Endothelial cell of umbilical vein (primary cell): ENCODE measurements around the gene ERI2. TPM values are rescaled to one million over a fixed set of nuclear protein-coding genes. Genes with fewer than 3 reads are reported as not detected.

Experiments used
- BruUV-seq: library from RNA; stranded (reverse); fragments of 400-500 nt; replicated peaks from 2 replicates; lab custom pipeline; 2021; lab: Mats Ljungman, UMichigan
- CTCF ChIA-PET: fragments of 300-600, 350-600 bp; sonication (Branson Sonifier 250); formaldehyde crosslinking; loops from one replicate; lab custom pipeline; 2021; ENCODE audit warnings: antibody characterized with exemption, inconsistent platforms; lab: Charles Lee
- POLR2A ChIA-PET: fragments of 300-600, 350-600 bp; sonication (Branson Sonifier 250); formaldehyde crosslinking; loops from one replicate; lab custom pipeline; 2021; ENCODE audit warnings: antibody characterized with exemption, inconsistent platforms; lab: Charles Lee
- DNase-seq: peaks from one replicate; pipeline ENCODE4 v3.0.0-alpha.2; 2011; ENCODE audit warnings: low read depth, low spot score
- FAIRE-seq: peaks from 2 replicates; lab custom pipeline; 2011; peaks lifted over from hg19 to GRCh38; lab: Jason Lieb, UNC
- H2AFZ ChIP-seq: 2 replicates; pipeline ENCODE4 v1.6.0; 2012; ENCODE audit warnings: low read depth, low read length, control low read depth, inconsistent platforms
- H3K27ac ChIP-seq: 2 replicates; pipeline ENCODE4 v1.5.1; 2011; ENCODE audit warnings: low read depth, mild to moderate bottlenecking, control low read depth, low read length, moderate library complexity; ENCODE audit not compliant: insufficient read depth
- H3K27me3 ChIP-seq, 2 experiments: 2 replicates each; pipeline versions ENCODE4 v1.6.0 to v1.6.1; 2011; ENCODE audit warnings: low read length in 2 of 2, mixed read lengths in 1 of 2; ENCODE audit not compliant: control insufficient read depth in 2 of 2, insufficient read depth in 2 of 2
- H3K36me3 ChIP-seq, 2 experiments: 2 replicates in 1 of 2; 3 replicates in 1 of 2; pipeline ENCODE4 v1.5.1; 2011; ENCODE audit warnings: low read length in 2 of 2, mild to moderate bottlenecking in 1 of 2, moderate library complexity in 1 of 2; ENCODE audit not compliant: control insufficient read depth in 2 of 2, insufficient read depth in 2 of 2; ENCODE audit errors: extremely low read depth in 1 of 2
- H3K4me1 ChIP-seq: 3 replicates; pipeline ENCODE4 v1.5.1; 2011; ENCODE audit warnings: mild to moderate bottlenecking, low read length; ENCODE audit not compliant: control insufficient read depth, insufficient read depth; ENCODE audit errors: extremely low read depth
- H3K4me2 ChIP-seq: 2 replicates; pipeline ENCODE4 v1.6.1; 2011; ENCODE audit warnings: low read length, control low read depth, mixed read lengths; ENCODE audit not compliant: insufficient read depth
- H3K4me3 ChIP-seq, 3 experiments: fragments of 200-600 bp in 1 of 3; sonication (generic), shearing (Covaris generic) in 1 of 3; replicated peaks in 1 of 3; 2 replicates each; pipeline ENCODE4 v1.5.1; 2011 to 2016; ENCODE audit warnings: control low read depth in 3 of 3, low read length in 3 of 3, mild to moderate bottlenecking in 2 of 3, inconsistent platforms in 1 of 3, low read depth in 1 of 3, moderate library complexity in 1 of 3; ENCODE audit not compliant: insufficient read depth in 1 of 3
- H3K79me2 ChIP-seq: 2 replicates; pipeline ENCODE4 v1.6.0; 2012; ENCODE audit warnings: low read length, inconsistent platforms; ENCODE audit not compliant: control insufficient read depth, insufficient read depth
- H3K9ac ChIP-seq: replicated peaks from 2 replicates; pipeline ENCODE3; 2011; ENCODE audit warnings: low read length, control low read depth; ENCODE audit not compliant: insufficient read depth; ENCODE audit errors: extremely low read depth
- H3K9me1 ChIP-seq: replicated peaks from 3 replicates; pipeline ENCODE4 v1.6.0; 2011; ENCODE audit warnings: mild to moderate bottlenecking, low read length; ENCODE audit not compliant: control insufficient read depth, insufficient read depth; ENCODE audit errors: extremely low read depth
- H3K9me3 ChIP-seq: replicated peaks from 2 replicates; pipeline ENCODE4 v1.5.1; 2012; ENCODE audit warnings: low read length, inconsistent platforms; ENCODE audit not compliant: control insufficient read depth, insufficient read depth
- H4K20me1 ChIP-seq: replicated peaks from 2 replicates; pipeline ENCODE3; 2011; ENCODE audit warnings: mild to moderate bottlenecking, low read length; ENCODE audit not compliant: control insufficient read depth, insufficient read depth; ENCODE audit errors: extremely low read depth
- EZH2 ChIP-seq: IDR thresholded peaks from 2 replicates; pipeline ENCODE4 v1.6.1; 2012; ENCODE audit warnings: borderline replicate concordance, low read depth, mild to moderate bottlenecking, moderate library complexity, low read length, inconsistent platforms; ENCODE audit not compliant: severe bottlenecking
- GATA2 ChIP-seq: IDR thresholded peaks from 2 replicates; pipeline ENCODE4 v1.7.0; 2011; ENCODE audit warnings: low read depth, mild to moderate bottlenecking, moderate library complexity, mixed read lengths, low read length; ENCODE audit not compliant: insufficient read length, insufficient read depth
- JUN ChIP-seq: IDR thresholded peaks from 2 replicates; pipeline ENCODE4 v1.6.1; 2011; ENCODE audit warnings: borderline replicate concordance, low read depth; ENCODE audit not compliant: insufficient read length, insufficient read depth
- MYC ChIP-seq: IDR thresholded peaks from one replicate; pipeline ENCODE4 v1.6.1; 2011; ENCODE audit warnings: mild to moderate bottlenecking, low read depth, low read length
- POLR2AphosphoS5 ChIP-seq: IDR thresholded peaks from 2 replicates; pipeline ENCODE4 v1.6.1; 2012; ENCODE audit warnings: low read depth, mild to moderate bottlenecking, control low read depth, low read length, moderate library complexity; ENCODE audit not compliant: insufficient read depth
- dilution Hi-C: fragments of 300-500 bp; cut with MboI; formaldehyde crosslinking; loops from one replicate; pipeline ENCODE4 v1.15.0; 2019; ENCODE audit warnings: low sequenced_read_pairs; ENCODE audit not compliant: extremely low pct_ligation_motif_present
- intact Hi-C: fragments of 100-400 bp; cut with micrococcal nuclease; formaldehyde crosslinking; loops from one replicate; pipeline ENCODE4 v1.10.0; 2022
- polyA plus RNA-seq, 4 experiments: library from polyadenylated mRNA; depleted of rRNA in 3 of 4; stranded (reverse) in 3 of 4; unstranded in 1 of 4; fragments of >200 nt; gene quantifications; 2 replicates each; pipeline versions ENCODE4 v1.2.1 to v1.2.3, GENCODE V29; 2011 to 2012; ENCODE audit warnings: missing spikeins in 1 of 4
- total RNA-seq: library from RNA; stranded (reverse); gene quantifications from 2 replicates; pipeline ENCODE4 v1.2.3, GENCODE V29; 2021
- TF ChIP-seq, protein P1 (sequence below): IDR thresholded peaks from 2 replicates; pipeline ENCODE4 v1.6.1; 2011; ENCODE audit not compliant: insufficient read depth, insufficient read length

ERI2 gene
- total and polyA plus RNA-seq, 2 donors (not counting 3 experiments of a cell fraction or from before 2014, with no cell fraction given) = 6.6 to 8.9 TPM

DNA sequence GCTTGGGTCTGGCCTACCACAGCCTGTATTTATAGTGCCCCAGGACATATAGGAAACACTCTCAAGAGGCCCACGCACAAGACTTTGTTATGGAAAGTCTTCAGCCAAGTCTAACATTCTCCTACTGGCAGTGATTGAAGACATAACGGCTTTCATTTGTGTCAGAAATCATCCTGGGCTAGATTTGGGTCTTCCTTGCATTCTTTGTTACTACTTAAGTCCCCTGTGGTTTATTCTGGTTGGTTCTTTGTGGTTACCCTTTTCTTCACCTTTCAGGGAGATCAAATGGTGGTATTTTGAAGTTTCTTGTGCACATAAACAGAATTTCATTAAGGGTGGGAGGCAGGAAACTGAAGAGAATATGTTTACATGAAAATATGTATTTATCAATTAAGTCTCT is 37.8 kb upstream of the ERI2 start:
- H3K27me3 ChIP-seq = no peaks in the 10 kb centered on the region
- no peaks in the 10 kb centered on the region for H3K9me1 ChIP-seq
- no peaks in the 10 kb centered on the region for H4K20me1 ChIP-seq
- FAIRE-seq (no peak), DNase-seq (no peak)
- ChIA-PET CTCF (interaction anchor here (0.7 to 1.4 kb wide), 5 partner anchors 27 to 457 kb away, joined by 3 read pairs; partner anchors contain the start of genes ERI2 and REXO5), POLR2A (no interaction called here)
- intact Hi-C loops (no loop called here), dilution Hi-C loops (no loop called here)
- no peak overlapping the region for H3K4me2 ChIP-seq
- H3K79me2 ChIP-seq = no peaks in the 10 kb centered on the region
- H3K9ac ChIP-seq = no peak overlapping the region
- H3K4me1 ChIP-seq = peaks cover 6% of the 10 kb centered on the region
- no peak overlapping the region for H2AFZ ChIP-seq
- no peaks in the 10 kb centered on the region for H3K9me3 ChIP-seq
- H3K4me3 ChIP-seq = no peak overlapping the region
- no TSS peak for BruUV-seq
- H3K27ac ChIP-seq = no peak overlapping the region
- peaks cover 0 to 3% of the 10 kb centered on the region in 2 experiments for H3K36me3 ChIP-seq
- no peak for TF ChIP-seq EZH2
- no peak for TF ChIP-seq JUN
- no peak for TF ChIP-seq POLR2AphosphoS5
- TF ChIP-seq, protein P1, sequence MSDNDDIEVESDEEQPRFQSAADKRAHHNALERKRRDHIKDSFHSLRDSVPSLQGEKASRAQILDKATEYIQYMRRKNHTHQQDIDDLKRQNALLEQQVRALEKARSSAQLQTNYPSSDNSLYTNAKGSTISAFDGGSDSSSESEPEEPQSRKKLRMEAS = no peak
- TF ChIP-seq MYC = no peak

DNA sequence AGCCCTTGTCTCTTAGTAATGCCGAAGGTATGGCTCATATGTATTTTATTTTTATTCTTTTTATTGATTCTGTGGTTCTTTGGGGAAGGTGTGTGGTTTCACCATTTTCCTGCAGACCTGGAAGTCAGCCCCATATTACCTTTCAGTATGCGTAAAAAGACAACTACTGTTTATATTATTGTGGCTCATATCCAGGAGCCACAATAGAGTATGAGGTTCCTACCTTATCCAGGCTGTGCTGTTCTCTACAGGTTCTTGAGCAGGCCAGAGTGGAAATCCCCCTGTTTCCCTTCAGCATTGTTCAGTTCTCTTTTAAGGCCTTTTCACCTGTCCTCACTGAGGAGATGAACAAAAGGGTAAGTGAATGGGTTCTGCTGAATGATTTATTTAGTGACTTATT is 33.2 kb upstream of the ERI2 start:
- H3K27me3 ChIP-seq = no peaks in the 10 kb centered on the region
- H2AFZ ChIP-seq = no peak overlapping the region
- no peaks in the 10 kb centered on the region for H3K9me1 ChIP-seq
- peaks cover 0 to 6% of the 10 kb centered on the region in 2 experiments for H3K36me3 ChIP-seq
- CTCF ChIA-PET = no interaction called here
- H3K4me2 ChIP-seq = no peak overlapping the region
- no peaks in the 10 kb centered on the region for H3K79me2 ChIP-seq
- DNase-seq (no peak), FAIRE-seq (no peak)
- POLR2A ChIA-PET = no interaction called here
- intact Hi-C loops = no loop called here
- no peak overlapping the region for H3K4me3 ChIP-seq
- no peaks in the 10 kb centered on the region for H3K9me3 ChIP-seq
- no TSS peak for BruUV-seq
- no peak overlapping the region for H3K9ac ChIP-seq
- TF ChIP-seq, protein P1 = no peak
- TF ChIP-seq MYC = no peak
- TF ChIP-seq JUN = no peak
- no peak for TF ChIP-seq GATA2
- dilution Hi-C loops = no loop called here
- no peak overlapping the region for H3K27ac ChIP-seq
- no peaks in the 10 kb centered on the region for H4K20me1 ChIP-seq
- peaks cover 2% of the 10 kb centered on the region for H3K4me1 ChIP-seq
